IPS-NIHi11 (cell line): ENCODE results near the gene ZNF48.
"Not testable (repeated sequence)": the region's sequence is repeated elsewhere in the genome, so short reads cannot be mapped to it uniquely, and the experiment has no call there.

Experiments used
- DNase-seq: peaks from one replicate; pipeline ENCODE4 v3.0.0; 2012; ENCODE audit warnings: mixed read lengths, low spot score

The ZNF48 gene

DNA sequence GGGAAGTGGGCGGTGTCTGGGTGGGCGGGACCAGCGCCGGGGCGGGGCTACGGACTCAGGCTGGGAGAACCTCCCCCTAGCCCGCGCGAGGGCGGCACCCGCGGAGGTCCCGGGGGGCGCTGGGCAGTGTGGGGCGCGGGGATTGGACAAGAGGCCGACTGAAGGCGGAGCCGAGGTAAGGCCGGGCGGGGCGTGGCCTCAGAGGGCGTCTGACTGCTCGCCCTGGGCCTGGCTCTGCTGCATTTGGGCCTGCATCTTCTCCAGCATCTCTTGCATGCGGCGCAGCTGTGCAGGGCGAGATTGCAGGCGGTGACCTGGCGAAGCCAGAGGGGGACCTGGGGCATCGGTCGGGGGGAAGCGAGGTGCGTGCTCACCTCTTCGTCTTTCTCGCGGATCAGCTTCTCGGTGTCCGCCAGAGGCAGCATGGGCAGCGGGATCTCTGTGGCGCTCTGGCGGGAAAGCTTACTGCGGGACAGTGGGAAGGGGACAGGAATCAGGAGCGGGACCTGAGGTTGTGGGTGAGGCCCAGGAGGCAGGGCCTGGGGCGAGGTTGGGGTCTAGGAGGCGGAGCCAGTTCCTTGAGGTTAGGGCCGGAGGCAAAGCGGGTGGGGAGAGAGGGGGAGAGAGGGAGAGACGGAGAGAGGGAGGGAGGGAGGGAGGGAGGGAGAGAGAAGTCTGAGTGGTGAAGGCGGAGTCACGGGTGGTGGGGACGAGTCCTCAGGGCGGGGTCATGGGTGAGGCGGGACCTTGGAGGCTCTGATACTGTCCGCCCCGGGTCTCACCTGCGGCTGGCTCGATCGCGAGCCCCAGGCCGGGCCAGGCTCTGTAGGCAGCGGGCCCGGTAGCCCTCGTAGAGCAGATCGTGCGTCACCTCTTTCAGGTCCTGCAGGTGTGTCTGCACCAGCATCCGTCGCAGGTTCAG, 16.7 kb upstream of the ZNF48 start:
- DNase-seq = peak; percentile 95

DNA sequence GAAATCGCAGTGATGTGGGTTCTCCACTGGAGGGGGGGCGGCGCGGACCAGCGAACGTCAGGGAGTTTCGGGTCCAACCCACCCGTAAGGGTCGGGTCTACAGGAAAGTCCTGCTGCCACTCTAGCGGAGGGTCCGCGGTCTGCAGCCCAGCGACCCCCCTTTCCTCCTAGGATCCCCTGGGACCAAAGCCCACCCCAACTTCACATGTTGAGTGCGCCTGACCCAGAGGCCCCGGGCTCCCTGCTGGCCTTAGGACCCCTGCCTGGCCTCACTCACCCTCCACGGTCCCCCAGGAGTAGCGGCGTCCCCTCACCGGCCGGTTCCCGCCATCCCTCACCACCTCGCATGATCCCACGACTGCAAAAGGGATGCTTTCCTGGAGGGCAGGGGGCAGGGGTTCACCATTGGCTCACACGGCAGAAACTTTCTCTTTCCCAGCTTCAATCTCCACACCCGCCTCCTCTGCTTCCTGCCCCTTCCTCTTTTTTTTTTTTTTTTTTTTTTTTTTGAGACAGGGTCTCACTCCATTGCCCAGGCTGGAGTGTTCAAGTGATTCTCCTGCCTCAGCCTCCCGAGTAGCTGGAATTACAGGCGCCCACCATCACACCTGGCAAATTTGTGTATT, 15.9 kb upstream of the ZNF48 start:
- DNase-seq = no peak

DNA sequence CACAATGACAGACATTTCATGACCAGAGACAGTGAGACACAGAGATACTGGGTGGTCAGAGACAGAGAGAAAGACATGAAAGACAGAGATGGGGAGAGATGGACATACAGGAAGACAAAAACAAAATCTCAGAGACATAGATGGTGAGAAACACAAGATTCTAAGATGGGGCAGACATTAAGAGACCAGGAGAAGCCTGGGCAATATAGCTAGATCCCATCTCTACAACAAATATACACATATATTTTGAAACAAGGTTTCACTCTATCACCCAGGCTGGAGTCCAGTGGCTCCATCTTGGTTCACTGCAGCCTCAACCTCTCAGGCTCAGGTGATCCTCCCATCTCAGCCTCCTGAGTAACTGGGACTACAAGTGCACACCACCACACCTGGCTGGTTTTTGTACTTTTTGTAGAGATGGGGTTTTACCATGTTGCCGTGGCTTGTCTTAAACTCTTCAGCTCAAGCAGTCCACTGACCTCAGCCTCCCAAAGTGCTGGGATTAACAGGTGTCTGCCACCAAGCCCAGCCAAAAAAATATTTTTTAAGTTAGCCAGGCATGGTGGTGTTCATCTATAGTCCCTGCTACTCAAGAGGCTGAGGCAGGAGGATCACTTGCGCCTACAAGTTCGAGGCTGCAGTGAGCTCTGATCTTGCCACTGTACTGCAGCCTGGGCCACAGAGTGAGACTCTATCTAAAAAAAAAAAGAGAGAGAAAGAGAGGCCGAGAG, 15.0 kb upstream of the ZNF48 start:
- no peak for DNase-seq

DNA sequence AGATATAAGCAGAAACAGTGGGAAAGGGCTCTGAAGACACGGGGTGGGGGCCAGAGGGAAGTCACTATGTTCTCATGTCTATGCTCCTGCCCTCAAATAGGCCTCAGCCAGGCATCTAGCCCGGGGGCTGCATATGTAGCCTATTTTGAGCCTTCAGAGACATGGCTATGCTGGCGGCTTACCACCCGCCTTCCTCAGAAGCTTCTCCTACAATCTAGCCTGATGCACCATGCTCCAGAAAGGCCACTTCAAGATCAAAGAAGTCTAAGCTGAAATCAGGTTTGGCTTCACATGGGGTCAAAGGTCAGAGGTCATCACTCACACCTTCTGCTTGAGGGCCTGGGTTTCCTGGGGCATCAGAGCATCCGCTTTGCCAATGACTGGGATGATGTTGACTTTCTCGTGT, 14.4 kb upstream of the ZNF48 start:
- DNase-seq = no peak

DNA sequence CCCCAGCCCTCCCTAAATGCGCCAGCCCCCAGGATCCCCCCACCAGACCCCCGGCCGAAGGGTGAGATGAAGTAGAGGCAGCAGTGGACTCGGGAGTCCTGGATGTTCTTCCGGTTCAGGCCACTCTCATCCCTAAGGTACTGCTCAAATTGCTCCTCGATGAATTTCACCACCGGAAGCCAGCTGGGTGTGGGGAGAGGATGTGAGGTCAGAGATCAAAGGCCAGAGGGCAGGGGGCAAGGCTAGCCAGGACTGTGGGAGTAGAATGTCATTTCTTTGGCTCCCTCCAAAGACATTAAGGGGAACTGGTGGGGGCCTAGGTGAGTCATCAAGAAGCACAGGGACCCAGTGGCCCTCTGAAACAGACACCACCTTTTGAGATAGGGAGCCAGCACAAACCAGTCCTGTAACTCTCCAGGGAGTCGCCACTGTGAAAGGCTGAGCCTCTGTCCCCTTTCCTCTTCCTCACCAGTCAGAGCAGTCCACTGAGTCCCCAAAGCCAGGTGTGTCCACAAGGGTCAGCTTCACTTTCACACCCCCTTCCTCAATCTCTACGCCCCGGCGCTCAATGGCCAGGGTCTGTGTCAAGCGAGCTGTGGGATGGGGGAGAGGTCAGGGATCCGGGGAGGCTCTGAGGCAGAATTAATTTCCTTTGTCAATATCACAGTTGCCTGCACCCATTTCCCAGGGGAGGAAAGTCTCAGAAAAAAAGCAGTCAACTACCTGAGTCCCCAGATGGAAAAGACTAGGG, 13.8 kb upstream of the ZNF48 start:
- DNase-seq = no peak

DNA sequence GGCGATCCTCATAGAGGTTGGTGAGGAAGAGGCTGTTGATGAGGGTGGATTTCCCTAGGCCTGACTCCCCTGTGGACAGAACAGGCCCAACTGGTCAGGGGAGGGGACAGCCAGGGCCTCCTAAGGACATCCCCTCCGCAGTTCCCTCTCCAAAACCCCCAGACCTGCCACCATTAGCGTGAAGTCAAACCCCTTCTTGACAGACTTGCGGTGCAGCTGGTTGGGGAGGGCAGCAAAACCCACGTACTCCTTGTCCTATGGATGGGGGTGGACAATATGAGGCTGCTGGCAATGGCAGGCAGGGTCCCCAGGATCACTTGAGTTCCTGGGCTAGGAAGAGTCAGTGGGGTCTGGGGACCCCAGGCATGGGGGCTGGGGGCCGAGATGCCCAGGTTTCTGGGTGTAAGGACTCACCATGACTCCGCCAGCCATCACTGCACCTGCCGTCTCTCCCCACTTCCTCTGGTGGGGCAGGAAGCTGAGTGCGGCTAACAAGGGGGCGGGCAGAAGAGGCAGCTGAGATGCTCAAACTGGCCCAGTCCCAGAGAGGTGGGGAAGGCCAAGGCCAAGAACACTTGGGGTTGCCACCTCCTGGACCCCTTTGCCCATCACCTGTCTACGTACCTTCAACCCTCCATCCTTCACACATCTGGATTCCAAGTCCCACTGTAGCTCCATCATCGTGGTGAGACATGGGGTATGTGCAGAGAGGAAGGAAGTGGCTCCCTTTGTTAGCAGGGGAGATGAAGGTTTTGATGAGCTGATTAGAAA, 12.9 kb upstream of the ZNF48 start, which contains the start of gene SEPTIN1:
Gene SEPTIN1 (minus strand): TSS at position 451 of the 771 bp plus-strand sequence. CDS start 19 bp downstream, at position 432.
- DNase-seq = no peak

DNA sequence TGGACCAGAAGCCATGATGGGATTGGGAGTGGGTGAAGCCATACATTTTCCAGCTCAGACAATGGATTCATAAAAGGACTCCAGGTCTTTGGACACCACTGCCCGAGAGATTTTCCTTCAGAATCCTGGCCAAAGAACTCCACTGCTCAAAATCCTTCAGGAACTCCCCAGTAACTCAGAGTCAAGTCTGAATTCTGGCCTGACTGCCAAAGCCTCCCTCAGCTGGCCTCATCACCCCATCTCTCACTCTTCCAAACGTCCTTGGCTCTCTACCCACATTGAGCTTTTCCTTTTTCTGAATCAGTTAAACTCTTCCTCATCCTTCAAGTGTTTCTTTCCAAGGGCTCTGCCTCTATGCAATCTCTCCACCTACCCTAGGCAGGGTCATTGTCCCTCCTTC, 11.7 kb upstream of the ZNF48 start:
- no peak for DNase-seq

DNA sequence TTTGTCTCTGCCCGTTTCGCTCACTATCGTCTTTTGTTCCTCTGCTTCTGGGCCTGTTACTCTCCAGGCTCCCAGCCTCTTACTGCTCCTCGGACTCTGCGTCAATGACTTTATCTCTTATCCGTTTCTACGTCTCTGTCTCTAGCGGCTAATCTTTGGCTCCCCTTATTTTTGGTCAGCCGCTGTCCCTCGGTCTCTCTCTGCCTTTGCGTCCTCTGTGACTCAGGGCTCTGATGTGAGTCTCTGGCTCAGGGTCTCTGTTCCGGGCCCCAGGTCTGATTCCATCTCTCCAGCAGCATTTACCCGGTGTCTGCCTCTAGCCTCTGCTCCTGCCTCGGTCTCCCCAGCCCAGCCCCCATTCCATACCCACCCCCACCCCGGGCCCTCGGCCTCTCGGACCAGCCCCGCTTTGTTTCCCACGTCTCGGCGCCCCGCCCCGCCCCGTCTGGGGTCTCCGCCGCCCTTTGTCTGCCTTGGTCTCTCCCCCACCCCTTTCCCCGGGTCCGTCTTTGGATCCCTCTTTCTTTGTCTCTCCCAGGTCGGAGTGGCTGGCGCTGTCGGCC, 547 bp upstream of the ZNF48 start:
- DNase-seq = peak; percentile 75

DNA sequence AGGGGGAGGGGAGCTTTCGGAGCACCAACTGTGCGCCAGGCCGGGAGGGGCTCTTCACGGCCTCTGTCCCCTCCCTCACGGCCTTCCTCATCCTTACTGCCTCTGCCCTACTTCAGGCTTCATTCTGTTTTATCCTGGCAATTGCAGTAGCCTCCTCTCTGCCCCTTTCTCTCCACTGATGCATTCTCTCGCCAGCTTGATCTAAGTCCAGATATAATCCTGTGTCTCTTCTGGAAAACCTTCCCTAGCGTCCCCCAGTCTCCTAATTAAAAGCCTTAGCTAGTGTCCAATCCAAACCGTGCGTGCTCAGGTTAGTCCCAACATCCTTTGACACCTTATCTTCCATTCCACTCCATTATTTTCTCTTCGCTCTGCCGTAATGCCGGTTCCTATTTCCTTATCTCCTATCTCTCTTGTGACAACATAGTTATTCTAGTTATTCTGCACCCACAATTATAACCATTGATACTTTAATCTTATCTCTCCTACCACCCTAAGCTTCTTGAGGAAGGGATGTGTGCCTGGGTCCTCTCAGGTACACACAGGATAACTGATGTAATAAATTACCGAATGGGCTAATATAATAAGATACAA, 869 bp downstream of the ZNF48 start:
- no peak for DNase-seq

DNA sequence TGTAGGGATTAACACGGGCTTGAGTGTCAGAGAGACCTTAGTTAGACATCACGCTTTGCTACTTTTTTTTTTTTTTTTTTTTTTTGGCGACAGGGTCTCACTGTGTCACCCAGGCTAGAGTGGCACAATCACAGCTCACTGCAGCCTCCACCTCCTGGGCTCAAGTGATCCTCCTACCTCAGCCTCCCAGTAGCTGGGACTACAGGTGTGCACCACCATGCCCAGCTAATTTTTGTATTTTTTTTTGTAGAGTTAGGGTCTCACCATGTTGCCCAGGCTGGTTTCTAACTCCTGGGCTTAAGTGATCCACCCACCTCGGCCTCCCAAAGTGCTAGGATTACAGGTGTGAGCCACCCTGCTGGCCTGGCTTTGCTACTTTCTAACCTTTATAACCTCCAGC, 1.4 kb downstream of the ZNF48 start:
- not testable (repeated sequence) for DNase-seq

DNA sequence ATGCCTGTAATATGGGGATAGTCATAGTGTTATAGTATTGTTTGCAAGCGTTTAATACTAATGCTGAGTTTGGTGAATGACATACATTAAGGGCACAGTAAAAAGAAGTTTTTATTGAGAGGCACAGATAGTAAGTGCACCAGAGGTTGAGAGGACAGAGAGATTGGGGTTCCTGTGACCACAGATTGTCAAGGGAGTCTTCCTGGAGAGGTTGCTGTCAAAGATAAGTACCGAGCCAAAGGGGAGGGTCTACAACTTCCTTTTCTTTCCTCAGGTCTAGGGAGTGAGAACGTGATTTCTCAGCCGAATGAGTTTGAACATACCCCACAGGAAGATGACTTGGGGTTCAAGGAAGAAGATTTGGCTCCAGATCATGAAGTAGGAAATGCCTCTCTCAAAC, 1.8 kb downstream of the ZNF48 start:
- no peak for DNase-seq

DNA sequence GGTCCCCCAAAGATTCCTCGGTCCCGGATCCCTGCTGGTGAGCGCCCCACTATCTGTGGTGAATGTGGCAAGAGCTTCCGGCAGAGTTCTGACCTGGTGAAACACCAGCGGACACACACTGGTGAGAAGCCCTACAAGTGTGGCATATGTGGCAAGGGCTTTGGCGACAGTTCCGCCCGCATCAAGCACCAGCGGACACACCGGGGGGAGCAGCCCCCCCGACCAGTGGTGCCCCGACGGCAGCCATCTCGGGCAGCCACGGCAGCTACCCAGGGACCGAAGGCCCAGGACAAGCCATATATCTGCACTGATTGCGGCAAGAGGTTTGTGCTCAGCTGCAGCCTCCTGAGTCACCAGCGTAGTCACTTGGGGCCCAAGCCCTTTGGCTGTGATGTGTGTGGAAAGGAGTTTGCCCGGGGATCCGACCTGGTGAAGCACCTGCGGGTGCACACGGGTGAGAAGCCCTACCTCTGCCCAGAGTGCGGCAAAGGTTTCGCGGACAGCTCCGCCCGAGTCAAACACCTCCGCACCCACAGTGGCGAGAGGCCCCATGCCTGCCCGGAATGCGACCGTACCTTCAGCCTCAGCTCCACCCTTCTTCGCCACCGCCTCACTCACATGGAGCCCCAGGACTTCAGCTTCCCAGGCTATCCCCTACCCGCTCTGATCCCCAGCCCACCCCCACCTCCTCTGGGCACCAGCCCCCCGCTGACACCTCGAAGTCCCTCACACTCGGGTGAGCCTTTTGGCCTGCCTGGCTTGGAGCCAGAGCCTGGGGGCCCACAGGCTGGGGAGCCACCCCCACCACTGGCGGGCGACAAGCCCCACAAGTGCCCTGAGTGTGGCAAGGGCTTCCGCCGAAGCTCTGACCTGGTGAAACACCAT, 2.8 kb downstream of the ZNF48 start:
- DNase-seq = no peak

DNA sequence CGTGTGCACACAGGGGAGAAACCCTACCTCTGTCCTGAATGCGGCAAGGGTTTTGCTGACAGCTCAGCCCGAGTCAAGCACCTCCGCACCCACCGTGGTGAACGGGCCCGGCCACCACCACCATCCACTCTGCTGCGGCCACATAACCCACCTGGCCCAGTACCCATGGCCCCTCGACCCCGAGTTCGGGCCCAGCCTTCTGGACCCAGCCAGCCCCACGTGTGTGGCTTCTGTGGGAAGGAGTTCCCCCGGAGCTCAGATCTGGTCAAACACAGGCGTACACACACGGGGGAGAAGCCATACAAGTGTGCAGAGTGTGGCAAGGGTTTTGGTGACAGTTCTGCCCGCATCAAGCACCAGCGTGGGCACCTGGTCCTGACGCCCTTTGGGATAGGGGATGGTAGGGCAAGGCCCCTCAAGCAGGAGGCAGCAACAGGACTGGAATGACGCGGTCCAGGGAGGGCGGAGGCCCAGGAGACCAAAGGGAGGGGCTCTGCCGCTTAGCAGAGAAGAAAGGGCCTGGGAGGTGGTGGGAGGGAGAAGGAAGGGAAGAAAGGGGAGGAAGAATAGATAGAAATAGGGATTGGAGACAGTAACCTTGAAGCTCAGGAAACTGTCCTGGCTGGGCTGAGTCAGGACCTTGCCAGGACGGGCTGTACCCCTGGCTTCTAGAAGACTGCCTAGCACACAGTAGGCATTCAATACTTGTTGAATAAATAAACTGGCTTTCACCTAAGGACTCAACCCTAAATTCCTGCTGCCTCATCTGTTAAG, 3.6 kb downstream of the ZNF48 start:
- no peak for DNase-seq

DNA sequence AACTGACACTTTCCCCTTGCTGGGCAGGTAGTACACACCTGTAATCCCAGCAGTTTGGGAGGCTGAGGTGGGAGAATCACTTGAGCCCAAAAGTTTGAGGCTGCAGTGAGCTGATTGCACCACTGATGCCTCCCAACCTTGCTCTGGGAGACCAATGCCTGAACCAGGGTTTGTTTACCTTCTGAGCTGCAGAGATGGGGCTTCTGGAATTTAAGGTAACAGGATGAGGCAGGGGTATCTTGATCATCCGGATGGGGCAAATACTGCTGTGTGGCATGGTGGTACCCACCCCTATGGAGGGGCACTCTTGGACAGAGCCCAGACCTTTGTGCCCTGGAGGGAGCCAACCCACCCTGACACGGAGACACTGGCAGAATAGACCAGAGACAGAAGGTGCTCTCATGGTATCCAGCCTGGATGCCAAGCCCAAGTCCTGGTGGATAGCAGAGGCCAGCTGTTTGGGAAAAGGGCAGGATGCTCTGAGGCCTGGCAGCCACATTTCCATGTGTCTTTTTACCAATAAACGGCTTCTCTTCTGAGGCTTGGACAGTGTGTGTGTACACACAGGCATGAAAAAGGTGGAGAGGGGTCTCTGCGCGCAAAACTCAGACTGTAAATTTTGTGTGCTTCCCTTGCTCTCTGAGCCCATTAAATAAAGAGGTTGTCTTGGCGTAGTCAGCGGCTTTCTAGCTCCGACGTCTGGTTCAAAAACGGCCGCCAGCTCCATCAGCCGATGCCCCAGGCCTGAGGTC, 4.4 kb downstream of the ZNF48 start:
- DNase-seq = no peak

DNA sequence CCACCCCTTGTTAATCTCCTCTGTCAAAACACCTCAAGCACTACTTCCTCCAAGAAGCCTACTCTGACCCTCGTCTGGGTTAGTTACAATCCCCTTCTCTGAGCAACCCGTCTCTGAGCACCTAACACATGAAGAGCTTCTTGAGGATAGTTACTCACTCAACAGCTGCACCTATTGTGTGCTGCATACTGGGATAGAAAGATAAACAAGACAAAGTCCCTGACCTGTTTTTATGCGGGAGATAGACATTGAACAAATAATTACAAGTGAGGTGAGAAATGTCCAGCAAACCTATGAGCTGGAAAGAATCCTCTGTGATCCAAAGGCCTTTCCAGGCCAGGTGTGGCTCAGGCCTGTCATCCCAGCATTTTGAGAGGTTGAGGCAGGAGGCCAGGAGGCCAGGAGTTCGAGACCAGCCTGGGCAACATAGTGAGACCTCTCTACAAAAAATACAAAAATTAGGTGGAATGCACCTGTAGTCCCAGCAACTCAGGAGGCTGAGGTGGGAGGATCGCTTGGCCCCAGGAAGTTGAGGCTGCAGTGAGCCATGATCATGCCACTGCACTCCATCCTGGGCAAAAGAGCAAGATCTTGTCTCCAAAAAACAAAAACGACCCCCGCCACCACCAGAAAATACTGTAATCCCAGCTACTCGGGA, 6.7 kb downstream of the ZNF48 start:
- no peak for DNase-seq

DNA sequence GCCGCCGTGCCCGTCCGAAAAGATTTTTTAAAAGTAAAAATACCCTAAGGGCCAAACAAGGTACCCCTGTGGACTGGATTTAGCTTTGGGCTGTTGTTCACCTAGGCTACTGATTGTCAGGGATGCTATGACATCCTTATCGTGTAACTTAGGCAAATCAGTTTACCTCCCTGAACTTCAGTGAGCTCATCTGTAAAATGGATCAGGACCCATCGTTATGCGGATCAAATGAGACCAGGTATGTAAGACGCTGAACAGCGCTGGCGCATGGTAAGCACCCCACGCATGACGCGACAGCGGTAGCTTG, 11.5 kb downstream of the ZNF48 start:
- DNase-seq = no peak

DNA sequence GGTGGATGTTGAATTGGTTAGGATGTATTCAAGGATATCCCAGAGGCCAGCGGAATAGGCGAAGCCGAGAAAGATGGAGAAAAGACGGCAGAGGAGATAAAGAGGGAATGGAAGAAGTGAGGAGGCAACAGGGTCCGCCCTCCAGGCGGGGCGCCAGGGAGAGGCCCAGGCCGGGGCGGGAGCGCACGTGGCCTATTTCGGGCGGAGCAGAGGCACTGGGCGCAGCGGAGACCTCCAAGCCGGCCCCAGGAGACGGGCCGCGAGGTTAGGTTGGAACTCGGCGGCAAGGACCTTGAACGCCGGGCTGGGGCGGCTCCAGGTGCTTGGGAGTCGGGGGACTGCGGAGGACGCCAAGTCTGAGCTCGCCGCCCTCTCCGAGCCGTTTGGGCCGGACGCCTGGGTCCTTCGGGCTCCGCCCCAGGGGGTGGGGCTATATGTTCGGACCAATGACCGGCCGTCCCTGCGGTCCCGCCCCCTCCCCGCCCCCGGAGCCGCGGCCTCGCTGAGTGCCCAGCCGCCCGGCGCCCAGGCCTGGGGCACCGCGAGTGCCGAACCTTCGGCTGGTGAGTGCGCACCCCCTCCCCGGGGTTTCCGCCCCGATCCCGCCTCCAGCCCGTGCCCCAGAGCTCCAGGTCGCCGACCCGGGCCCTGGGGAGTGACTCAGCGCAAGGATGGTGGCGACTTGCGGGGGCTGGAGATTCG, 12.0 kb downstream of the ZNF48 start, which contains the start of gene ZNF771:
Gene ZNF771 (plus strand): TSS at position 505 of the 702 bp plus-strand sequence. CDS start 448 bp downstream, outside the sequence.
- peak; percentile 90 for DNase-seq
